WTC11 (cell line): ENCODE measurements around the gene DLGAP4. TPM values are rescaled to one million over a fixed set of nuclear protein-coding genes. Genes with fewer than 3 reads are reported as not detected.

Source experiments
- ATAC-seq: fragments of 200-7000 bp; cut with Tn5 transposase; 2 replicates; pipeline ENCODE4 v1.10.0; 2021; ENCODE audit warnings: mild to moderate bottlenecking, moderate library complexity
- CTCF ChIA-PET: fragments of 300-600 bp; sonication (Branson Sonifier 250); formaldehyde crosslinking; loops from one replicate; lab custom pipeline; 2021; ENCODE audit warnings: antibody characterized with exemption; lab: Charles Lee
- POLR2A ChIA-PET: fragments of 350-600 bp; sonication (Branson Sonifier 250); formaldehyde crosslinking; loops from one replicate; lab custom pipeline; 2021; ENCODE audit warnings: antibody characterized with exemption; lab: Charles Lee
- DNase-seq: peaks from one replicate; pipeline ENCODE4 v3.0.0; 2021; ENCODE audit warnings: low spot score
- H3K27ac Mint-ChIP-seq: 2 replicates; pipeline ENCODE4 v1.8.0; 2021; ENCODE audit warnings: mixed read lengths
- H3K27me3 Mint-ChIP-seq: 2 replicates; pipeline ENCODE4 v1.8.0; 2021; ENCODE audit warnings: low read depth, mild to moderate bottlenecking, moderate library complexity, mixed read lengths
- H3K36me3 Mint-ChIP-seq: 2 replicates; pipeline ENCODE4 v1.8.0; 2021; ENCODE audit warnings: mixed read lengths
- H3K4me1 Mint-ChIP-seq: 2 replicates; pipeline ENCODE4 v1.8.0; 2022; ENCODE audit warnings: mixed read lengths
- H3K4me3 Mint-ChIP-seq: 2 replicates; pipeline ENCODE4 v1.8.0; 2021; ENCODE audit warnings: mild to moderate bottlenecking, moderate library complexity, mixed read lengths
- H3K9me3 Mint-ChIP-seq: 2 replicates; pipeline ENCODE4 v1.8.0; 2021; ENCODE audit warnings: mixed read lengths
- ATF1 ChIP-seq: sonication (generic); formaldehyde crosslinking; IDR thresholded peaks from 2 replicates; pipeline ENCODE4 v1.8.1; 2023; ENCODE audit warnings: mild to moderate bottlenecking, moderate library complexity, missing genetic modification reagents
- CBFB ChIP-seq: sonication (generic); formaldehyde crosslinking; IDR thresholded peaks from 2 replicates; pipeline ENCODE4 v1.8.1; 2022; ENCODE audit warnings: mild to moderate bottlenecking, low read depth, missing genetic modification reagents
- EMX1 ChIP-seq: fragments of 250-450 bp; sonication (Bioruptor Pico); IDR thresholded peaks from 2 replicates; pipeline ENCODE4 v1.8.0; 2021; ENCODE audit warnings: mild to moderate bottlenecking
- FOXK1 ChIP-seq: sonication (generic); formaldehyde crosslinking; IDR thresholded peaks from 2 replicates; pipeline ENCODE4 v1.8.0; 2022; ENCODE audit warnings: mild to moderate bottlenecking, moderate library complexity, missing genetic modification reagents
- GTF2I ChIP-seq: fragments of 250-450 bp; sonication (Bioruptor Pico); conservative IDR thresholded peaks from 2 replicates; pipeline ENCODE4 v1.4.0; 2021; ENCODE audit warnings: mild to moderate bottlenecking
- TCF7 ChIP-seq: sonication (generic); formaldehyde crosslinking; IDR thresholded peaks from 2 replicates; pipeline ENCODE4 v1.8.0; 2022; ENCODE audit warnings: mild to moderate bottlenecking, low read depth, missing genetic modification reagents, moderate library complexity
- ZNF423 ChIP-seq: fragments of 250-450 bp; sonication (Bioruptor Pico); IDR thresholded peaks from 2 replicates; pipeline ENCODE4 v2.1.2; 2022; ENCODE audit warnings: mild to moderate bottlenecking, moderate library complexity
- total RNA-seq: library from RNA; stranded (reverse); gene quantifications from 3 replicates; pipeline ENCODE4 v1.2.3, GENCODE V29; 2021
- TF ChIP-seq, protein P1 (sequence below): fragments of 250-450 bp; sonication (Bioruptor Pico); IDR thresholded peaks from 2 replicates; pipeline ENCODE4 v1.9.0; 2021; ENCODE audit warnings: mild to moderate bottlenecking
- TF ChIP-seq, protein P2 (sequence below): sonication (generic); formaldehyde crosslinking; IDR thresholded peaks from 2 replicates; pipeline ENCODE4 v1.8.0; 2023; ENCODE audit warnings: mild to moderate bottlenecking, missing genetic modification reagents
- TF ChIP-seq, protein P3 (sequence below): sonication (generic); formaldehyde crosslinking; IDR thresholded peaks from 2 replicates; pipeline ENCODE4 v1.8.0; 2022; ENCODE audit warnings: mild to moderate bottlenecking, missing genetic modification reagents
- TF ChIP-seq, protein P4 (sequence below): sonication (generic); formaldehyde crosslinking; IDR thresholded peaks from 2 replicates; pipeline ENCODE4 v1.8.1; 2022; ENCODE audit warnings: low read depth, missing genetic modification reagents, borderline replicate concordance
- TF ChIP-seq, protein P5 (sequence below): sonication (generic); formaldehyde crosslinking; IDR thresholded peaks from 2 replicates; pipeline ENCODE4 v1.8.1; 2023; ENCODE audit warnings: mild to moderate bottlenecking, missing genetic modification reagents
- TF ChIP-seq, protein P6 (sequence below): fragments of 250-450 bp; sonication (Bioruptor Pico); IDR thresholded peaks from 2 replicates; pipeline ENCODE4 v1.9.0; 2021; ENCODE audit warnings: moderate library complexity, mild to moderate bottlenecking, inconsistent platforms, borderline replicate concordance
- TF ChIP-seq, protein P7 (sequence below): sonication (generic); formaldehyde crosslinking; conservative IDR thresholded peaks from 2 replicates; pipeline ENCODE4 v1.8.1; 2022; ENCODE audit warnings: mild to moderate bottlenecking, missing genetic modification reagents

DLGAP4 gene
- total RNA-seq, 1 experiment from 2014 or later: 52.6 TPM

DNA sequence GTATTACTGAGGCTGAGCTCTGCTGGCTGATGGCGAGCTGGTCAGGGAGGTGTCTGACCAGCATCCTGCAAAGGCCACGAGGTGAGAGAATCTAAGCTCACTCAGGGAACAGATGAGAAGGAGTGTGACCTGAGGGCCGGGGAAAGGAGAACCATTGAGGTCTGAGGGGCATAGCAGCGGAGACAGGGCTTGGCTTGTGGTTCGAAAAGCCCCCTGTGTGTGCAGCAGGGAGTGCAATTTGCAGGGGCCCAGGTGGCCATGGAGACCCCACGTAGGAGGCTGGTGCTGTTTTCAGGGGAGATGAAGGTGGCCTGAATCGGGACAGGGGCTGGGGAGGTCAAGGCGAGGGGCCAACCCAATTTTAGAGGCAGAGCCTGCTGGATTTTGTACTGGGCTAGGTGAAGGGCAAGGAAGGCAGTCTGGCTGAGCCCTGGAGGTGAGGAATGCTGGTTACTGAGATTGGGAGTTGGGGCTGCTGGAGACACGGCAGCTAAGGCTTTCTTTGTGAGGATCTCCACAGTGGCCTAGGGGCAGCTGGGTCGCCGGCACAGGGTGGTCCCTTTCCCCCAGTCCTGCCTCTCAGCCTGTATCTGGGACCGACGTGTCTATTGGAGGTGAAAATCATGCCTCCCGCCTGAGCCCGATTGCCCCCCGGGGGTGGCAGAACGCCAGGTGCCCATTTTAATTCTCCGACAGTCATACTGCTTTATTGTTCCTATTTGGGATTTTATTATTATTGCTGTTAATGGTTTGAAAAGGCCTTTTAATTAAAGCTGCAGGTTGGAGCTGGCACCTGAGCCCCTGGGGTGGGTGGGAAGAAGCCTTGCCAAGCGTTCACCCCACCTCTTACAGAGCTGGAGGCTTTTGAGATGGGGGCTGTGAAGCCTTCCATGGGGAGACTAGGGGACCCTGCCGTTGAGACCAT, 28.4 kb downstream of the DLGAP4 start:
- TF ChIP-seq, protein P1, sequence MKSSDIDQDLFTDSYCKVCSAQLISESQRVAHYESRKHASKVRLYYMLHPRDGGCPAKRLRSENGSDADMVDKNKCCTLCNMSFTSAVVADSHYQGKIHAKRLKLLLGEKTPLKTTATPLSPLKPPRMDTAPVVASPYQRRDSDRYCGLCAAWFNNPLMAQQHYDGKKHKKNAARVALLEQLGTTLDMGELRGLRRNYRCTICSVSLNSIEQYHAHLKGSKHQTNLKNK (CRISPR knock-in tag): no peak
- TF ChIP-seq, protein P2, sequence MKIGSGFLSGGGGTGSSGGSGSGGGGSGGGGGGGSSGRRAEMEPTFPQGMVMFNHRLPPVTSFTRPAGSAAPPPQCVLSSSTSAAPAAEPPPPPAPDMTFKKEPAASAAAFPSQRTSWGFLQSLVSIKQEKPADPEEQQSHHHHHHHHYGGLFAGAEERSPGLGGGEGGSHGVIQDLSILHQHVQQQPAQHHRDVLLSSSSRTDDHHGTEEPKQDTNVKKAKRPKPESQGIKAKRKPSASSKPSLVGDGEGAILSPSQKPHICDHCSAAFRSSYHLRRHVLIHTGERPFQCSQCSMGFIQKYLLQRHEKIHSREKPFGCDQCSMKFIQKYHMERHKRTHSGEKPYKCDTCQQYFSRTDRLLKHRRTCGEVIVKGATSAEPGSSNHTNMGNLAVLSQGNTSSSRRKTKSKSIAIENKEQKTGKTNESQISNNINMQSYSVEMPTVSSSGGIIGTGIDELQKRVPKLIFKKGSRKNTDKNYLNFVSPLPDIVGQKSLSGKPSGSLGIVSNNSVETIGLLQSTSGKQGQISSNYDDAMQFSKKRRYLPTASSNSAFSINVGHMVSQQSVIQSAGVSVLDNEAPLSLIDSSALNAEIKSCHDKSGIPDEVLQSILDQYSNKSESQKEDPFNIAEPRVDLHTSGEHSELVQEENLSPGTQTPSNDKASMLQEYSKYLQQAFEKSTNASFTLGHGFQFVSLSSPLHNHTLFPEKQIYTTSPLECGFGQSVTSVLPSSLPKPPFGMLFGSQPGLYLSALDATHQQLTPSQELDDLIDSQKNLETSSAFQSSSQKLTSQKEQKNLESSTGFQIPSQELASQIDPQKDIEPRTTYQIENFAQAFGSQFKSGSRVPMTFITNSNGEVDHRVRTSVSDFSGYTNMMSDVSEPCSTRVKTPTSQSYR (CRISPR knock-in tag): no peak
- TF ChIP-seq, protein P3, sequence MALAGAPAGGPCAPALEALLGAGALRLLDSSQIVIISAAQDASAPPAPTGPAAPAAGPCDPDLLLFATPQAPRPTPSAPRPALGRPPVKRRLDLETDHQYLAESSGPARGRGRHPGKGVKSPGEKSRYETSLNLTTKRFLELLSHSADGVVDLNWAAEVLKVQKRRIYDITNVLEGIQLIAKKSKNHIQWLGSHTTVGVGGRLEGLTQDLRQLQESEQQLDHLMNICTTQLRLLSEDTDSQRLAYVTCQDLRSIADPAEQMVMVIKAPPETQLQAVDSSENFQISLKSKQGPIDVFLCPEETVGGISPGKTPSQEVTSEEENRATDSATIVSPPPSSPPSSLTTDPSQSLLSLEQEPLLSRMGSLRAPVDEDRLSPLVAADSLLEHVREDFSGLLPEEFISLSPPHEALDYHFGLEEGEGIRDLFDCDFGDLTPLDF: no peak
- TF ChIP-seq EMX1 (CRISPR knock-in tag) (no peak), CBFB (no peak)
- TF ChIP-seq, protein P4, sequence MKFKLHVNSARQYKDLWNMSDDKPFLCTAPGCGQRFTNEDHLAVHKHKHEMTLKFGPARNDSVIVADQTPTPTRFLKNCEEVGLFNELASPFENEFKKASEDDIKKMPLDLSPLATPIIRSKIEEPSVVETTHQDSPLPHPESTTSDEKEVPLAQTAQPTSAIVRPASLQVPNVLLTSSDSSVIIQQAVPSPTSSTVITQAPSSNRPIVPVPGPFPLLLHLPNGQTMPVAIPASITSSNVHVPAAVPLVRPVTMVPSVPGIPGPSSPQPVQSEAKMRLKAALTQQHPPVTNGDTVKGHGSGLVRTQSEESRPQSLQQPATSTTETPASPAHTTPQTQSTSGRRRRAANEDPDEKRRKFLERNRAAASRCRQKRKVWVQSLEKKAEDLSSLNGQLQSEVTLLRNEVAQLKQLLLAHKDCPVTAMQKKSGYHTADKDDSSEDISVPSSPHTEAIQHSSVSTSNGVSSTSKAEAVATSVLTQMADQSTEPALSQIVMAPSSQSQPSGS (CRISPR knock-in tag): no peak
- TF ChIP-seq, protein P5, sequence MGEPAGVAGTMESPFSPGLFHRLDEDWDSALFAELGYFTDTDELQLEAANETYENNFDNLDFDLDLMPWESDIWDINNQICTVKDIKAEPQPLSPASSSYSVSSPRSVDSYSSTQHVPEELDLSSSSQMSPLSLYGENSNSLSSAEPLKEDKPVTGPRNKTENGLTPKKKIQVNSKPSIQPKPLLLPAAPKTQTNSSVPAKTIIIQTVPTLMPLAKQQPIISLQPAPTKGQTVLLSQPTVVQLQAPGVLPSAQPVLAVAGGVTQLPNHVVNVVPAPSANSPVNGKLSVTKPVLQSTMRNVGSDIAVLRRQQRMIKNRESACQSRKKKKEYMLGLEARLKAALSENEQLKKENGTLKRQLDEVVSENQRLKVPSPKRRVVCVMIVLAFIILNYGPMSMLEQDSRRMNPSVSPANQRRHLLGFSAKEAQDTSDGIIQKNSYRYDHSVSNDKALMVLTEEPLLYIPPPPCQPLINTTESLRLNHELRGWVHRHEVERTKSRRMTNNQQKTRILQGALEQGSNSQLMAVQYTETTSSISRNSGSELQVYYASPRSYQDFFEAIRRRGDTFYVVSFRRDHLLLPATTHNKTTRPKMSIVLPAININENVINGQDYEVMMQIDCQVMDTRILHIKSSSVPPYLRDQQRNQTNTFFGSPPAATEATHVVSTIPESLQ (CRISPR knock-in tag): no peak
- no peaks in the 10 kb centered on the region for H3K36me3 Mint-ChIP-seq
- H3K4me3 Mint-ChIP-seq: no peak overlapping the region
- H3K9me3 Mint-ChIP-seq: no peaks in the 10 kb centered on the region
- ChIA-PET CTCF (interaction anchor here (0.6 to 3.7 kb wide), 4 partner anchors 22 to 105 kb away, joined by 3 to 11 read pairs (median 9); no protein-coding TSS in a partner anchor), POLR2A (no interaction called here)
- ATAC-seq (no peak), DNase-seq (no peak)
- peaks cover 67% of the 10 kb centered on the region for H3K27me3 Mint-ChIP-seq
- H3K4me1 Mint-ChIP-seq: peaks cover 54% of the 10 kb centered on the region
- no peak overlapping the region for H3K27ac Mint-ChIP-seq

DNA sequence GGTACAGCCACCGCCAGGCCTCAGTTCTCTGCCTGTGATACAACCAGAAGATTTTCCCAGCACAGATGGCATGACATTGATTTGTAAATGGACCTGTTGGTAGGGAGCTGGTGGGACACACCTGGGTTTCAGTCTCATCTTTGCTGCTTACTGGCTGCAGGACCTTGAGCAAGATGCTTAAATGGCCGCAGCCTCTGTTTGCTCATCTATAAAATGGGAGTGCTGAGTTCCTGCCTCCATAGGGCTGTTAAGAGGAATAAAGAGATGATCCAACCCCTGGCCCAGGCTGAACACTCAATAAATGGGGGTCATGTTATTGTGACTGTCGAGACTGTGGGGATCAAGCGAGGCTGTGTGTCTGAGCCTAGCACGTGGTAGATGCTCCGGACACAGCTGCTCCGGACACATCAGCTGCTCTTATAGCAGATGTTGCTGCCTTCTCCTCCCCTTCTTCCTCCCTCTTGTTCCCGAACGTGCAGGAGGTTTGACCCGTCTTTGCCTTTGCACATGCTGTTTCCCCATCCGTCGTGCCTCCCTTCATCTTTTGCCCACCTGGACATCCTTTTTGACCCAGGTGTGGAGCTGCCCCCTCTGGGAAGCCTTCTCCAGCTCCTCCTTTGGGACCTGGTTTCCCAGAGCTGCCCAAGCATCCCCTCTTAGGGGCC, 29.2 kb downstream of the DLGAP4 start:
- Mint-ChIP-seq H3K27me3 (peaks cover 63% of the 10 kb centered on the region), H3K4me3 (no peak overlapping the region), H3K4me1 (peaks cover 62% of the 10 kb centered on the region), H3K9me3 (no peaks in the 10 kb centered on the region), H3K36me3 (no peaks in the 10 kb centered on the region), H3K27ac (no peak overlapping the region)
- ChIA-PET CTCF (interaction anchor here (3.7 kb wide), 1 partner anchor 64 kb away, joined by 11 read pairs; no protein-coding TSS in a partner anchor), POLR2A (no interaction called here)
- no peak for DNase-seq
- no peak for ATAC-seq
- no peak for TF ChIP-seq ZNF423
- TF ChIP-seq, protein P6, sequence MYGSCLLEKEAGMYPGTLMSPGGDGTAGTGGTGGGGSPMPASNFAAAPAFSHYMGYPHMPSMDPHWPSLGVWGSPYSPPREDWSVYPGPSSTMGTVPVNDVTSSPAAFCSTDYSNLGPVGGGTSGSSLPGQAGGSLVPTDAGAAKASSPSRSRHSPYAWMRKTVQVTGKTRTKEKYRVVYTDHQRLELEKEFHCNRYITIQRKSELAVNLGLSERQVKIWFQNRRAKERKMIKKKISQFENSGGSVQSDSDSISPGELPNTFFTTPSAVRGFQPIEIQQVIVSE (CRISPR knock-in tag): no peak
- TF ChIP-seq TCF7 (CRISPR knock-in tag): no peak
- TF ChIP-seq ATF1 (CRISPR knock-in tag): no peak
- TF ChIP-seq, protein P7, sequence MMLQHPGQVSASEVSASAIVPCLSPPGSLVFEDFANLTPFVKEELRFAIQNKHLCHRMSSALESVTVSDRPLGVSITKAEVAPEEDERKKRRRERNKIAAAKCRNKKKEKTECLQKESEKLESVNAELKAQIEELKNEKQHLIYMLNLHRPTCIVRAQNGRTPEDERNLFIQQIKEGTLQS (CRISPR knock-in tag): no peak
- TF ChIP-seq GTF2I: 0 out of 2 replicates have a peak, but pooled peaks have one; percentile 14
- no peak for TF ChIP-seq FOXK1 (CRISPR knock-in tag)
